ENCODE data around the gene GAB2.

GAB2 gene

DNA sequence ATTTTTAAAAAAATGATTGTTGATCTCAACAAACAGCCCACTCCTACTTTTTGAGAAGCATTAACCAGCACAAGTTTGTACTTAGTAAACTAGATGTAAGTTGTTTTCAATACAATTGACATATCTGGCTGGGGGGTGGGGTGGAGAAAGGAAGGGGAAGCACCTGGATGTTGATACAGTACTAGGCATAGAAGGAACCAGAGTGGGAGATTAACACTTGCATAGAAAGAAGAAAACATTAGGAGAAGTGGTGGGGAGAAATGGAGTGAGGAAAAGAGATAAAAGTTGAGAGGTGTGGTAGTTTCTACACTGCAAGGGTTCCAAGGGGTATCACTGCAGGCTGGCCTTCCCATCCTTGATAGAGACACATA, 10.6 kb upstream of the GAB2 start:
- no peak for DNase-seq (ENCODE audit: low read depth in 2 of 2)

DNA sequence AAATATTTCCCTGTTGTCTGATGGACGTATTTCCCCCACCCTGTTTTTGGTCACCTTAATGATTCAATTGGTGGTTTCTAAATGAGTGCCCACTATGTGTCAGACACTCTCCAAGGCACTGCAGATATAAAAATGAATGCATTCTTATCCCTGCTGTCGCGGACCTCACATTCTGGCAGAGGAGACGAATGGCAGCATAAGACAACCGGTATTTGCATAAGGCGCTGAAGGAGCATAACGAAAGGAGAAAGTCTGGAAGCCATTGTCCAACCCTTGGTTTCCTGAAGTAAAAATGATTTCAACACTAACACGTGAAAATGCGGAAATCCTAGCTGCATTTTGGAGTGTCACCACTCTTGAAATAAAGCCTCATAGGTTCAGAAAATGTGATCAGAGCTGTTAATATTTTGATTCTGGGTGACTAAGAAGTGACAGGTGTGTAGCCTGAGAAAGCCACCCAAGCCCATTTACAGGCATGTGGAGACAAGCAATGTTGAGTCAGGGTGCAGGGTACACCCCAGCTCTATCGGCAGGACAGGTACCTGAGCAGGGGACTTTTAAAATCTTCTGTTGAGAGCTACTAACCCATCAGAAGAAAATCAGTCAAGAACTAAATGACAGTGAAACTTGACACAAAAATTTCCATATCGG, 10.1 kb upstream of the GAB2 start:
- DNase-seq (ENCODE audit: low read depth in 2 of 2), result no peak

- no peak for DNase-seq (ENCODE audit: low read depth in 2 of 2)
Observed at GRCh38 chr11:78426845-78427244, 9.2 kb upstream of the GAB2 start.

DNA sequence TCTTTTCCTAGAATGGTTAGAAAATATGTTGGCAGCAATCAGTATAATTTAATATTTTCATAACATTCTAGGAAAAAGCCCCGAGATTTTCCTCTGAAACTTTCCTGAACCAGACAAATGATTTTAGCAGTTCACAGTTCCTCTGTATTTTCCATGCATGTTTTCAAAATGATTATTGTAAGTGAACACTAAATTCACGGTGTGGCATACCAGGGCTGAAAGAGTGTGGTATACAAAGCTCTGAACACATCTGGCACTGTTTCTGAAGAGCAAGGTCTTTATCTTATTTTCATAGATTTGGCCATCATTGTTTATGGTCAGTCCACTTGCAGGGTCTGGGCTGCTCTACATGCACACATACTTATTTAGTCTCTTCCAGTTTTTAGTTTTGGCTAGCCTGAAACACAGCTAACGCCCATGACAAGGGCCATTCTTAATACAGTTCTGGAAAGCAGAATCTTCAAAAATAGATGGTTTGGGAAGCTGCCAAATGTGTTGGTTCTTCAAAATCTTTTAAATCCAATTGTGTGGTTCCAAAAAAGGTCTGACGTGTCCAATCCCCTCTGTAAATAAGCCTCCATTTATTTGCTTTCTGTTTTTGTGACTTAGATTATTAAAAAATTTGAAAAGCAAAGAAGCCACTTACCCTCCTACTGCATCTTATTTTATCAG, 7.9 kb upstream of the GAB2 start:
- DNase-seq (ENCODE audit: low read depth in 2 of 2), result no peak

DNA sequence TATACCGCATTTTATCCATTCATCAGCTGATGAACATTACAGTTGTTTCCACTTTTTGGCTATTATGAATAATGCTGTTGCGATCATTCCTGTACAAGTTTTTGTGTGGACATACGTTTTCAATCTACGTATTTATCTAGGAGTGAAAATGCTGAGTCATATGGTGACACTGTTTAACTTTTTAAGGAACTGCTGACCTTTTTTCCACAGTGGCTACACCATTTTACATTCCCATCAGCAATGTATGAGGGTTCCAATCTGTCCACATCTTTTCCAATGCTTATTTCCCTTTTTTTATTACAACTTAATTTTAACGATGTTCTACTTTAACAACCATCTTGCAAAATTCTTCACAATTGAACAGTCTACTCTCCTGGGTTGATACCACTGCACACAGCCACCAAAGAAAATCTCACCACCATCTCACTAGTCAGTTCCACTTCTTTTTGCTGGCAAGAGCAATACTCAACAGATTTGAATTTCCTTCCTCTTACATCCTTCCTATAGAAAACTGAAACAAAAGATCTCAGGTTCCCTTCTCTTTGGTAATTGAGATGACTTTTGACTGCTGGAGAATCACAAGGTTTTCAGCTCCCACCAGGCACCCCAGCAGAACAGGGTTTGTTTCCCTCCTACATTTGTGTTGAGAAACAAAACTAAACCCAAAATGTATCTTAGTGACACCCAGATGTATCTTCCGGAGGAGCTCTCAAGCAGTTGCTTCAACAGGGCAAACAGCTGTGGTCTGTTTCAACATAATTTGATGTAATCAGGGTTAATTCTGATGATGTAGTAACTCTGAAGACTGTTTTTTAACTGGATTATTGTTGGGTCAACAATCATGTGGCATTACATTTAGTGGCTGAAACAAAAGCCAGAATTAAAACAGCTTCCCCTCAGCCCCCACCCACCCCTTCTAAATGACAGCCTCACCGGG, 7.0 kb upstream of the GAB2 start:
- no peak for DNase-seq (ENCODE audit: low read depth in 2 of 2)

DNA sequence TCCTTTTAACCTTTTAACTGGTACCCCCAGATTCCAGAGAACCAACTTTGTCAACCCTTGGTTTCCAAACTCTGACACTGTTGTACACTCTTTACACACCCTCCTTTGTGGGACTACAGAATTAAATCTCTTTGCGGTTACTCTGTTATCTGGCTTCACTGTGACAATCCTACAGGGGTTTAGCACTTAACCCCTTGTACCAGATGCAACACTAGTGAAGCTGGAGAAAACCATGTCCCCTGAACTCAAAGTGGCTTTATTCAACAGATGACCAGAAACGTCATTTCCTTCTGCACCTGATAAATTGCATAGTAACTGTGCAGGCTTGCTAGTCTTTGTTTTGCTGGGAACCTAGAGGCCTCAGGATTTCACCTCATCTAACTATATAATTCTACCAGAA, 5.6 kb upstream of the GAB2 start:
- DNase-seq (ENCODE audit: low read depth in 2 of 2), result no peak

DNA sequence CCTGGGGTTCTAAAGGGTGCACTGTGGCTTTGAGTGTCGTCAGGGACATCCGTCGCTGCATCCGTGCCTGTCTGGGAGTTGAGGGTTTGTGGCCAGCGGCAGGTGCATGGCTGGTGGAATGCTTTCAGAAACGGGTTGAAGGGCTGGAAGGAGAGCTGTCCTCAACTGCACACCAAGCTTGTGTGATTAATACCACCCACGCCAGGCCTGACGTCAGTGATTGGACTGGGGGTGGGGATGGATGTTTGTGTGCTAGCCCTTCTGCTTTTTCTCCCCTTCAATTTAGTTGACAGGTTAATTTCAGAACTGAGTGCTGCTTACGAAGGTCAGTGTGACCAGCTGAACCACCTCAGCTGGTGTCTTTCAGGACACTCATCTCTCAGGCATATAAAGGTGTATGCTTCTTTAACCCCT, 3.2 kb upstream of the GAB2 start:
- peak in 1 of 2 donors; percentile 24 for DNase-seq (ENCODE audit: low read depth in 2 of 2)

DNA sequence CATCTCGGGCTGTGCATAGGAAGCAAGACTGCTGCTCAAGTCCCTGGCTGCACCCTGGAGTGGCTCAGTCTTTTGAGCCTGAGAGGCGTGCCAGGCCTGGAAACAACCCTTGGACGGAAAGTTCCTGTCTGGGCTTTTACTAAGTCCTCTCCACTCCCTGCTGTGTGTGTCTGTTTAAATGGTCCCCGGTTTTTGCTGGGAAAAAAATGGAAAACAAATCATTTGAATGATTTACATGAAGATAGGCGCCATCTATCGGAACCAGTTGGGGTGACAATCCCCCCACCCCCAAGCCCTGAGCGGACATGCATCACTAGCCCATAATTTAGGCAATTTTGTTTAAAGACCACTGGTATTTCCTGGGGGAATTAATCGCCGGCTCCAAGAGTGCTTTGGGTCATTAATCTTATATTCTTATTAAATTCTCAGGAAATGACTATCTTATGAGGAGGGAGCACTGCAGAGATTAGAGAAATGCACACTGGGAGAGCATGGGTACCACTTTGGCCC, 2.7 kb upstream of the GAB2 start:
- DNase-seq (ENCODE audit: low read depth in 2 of 2), result peak in 1 of 2 donors; percentile 15

DNA sequence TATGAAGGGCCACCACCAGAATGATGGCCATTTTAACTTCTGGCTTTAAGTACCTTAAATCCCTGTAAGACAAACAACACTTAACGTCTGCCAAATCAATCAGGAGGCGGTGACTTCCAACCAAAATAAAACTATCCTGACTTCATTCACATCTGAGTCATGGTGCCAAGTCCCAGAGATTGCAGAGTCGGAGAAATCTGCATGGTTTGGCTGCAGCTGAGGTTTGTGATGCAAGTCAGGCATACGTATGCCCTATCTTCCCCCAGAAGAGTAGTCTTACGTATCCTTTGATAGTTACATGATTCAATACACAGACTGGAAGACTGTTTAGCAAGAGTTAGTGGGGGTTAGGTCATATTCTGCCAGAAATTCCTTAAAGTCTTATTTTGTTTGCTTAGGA, 1.7 kb upstream of the GAB2 start:
- DNase-seq (ENCODE audit: low read depth in 2 of 2), result no peak

- DNase-seq (ENCODE audit: low read depth in 2 of 2), result no peak
Observed at GRCh38 chr11:78418584-78419211, 1.1 kb upstream of the GAB2 start.

GRCh38 chr11:78417888-78418583, 416 bp upstream of the GAB2 start:
- DNase-seq (ENCODE audit: low read depth in 2 of 2), result peak; percentile 42 to 59

DNA sequence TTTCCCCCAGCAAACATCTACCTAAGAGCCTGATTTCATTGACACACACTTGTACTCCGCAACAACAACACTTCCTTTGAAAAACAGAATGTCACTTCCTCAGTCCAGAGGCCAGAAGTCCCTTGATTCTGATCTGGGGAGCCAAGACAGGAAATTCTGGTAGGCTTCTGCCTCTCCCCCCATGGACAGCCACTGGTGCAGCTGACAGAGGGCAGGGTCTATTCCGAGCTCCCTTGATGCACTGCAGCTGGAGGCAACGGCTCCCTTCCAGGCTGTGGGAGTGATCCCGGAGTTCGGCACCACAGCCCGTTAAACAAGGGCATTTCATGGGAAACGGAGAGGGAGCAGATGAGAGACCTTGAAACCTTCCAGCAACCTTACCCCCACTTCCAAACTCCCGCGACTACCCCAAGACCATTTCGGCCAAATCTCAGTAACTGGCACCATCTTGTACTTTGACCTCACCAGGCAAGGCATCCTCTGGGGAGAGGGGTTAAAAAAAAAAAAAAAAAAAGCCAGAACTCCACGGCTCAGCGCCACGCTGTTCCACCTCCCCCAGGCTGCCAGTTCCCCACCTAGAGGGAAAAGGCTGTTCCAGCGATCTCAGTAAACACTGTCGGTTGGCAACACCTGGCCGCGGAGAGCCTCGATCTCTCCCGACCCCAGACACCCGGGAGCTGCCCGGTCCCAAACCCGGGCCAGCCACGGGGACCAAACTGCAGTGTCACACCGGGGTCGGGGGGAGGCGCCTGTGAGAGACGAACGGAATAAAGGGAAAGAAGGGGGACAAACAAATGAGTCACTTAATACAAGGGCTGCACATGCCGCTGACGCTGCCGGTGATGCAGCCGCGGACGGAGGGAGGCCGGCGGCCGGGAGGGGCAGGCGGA, 1.1 kb downstream of the GAB2 start:
- peak; percentile 50 to 62 for DNase-seq (ENCODE audit: low read depth in 2 of 2)

DNA sequence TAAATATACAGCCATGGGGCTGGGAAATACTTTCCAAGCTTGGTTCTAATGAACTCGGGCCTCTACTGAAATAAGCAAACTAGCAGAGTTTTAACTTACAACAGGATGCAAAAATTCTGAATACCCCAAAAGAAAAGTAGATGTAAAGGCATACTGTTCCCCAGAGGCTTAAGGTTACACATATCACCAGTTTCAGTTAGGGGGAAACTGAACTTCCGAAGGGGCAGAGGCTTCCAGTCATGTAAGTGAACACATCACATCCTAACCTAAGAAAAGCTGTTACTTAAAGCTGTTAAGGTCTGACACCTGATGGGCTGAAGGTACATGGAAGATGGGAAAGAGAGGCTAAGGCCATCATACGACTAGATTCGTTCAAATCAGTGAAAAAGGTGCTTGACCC, 2.3 kb downstream of the GAB2 start:
- no peak for DNase-seq (ENCODE audit: low read depth in 2 of 2)

DNA sequence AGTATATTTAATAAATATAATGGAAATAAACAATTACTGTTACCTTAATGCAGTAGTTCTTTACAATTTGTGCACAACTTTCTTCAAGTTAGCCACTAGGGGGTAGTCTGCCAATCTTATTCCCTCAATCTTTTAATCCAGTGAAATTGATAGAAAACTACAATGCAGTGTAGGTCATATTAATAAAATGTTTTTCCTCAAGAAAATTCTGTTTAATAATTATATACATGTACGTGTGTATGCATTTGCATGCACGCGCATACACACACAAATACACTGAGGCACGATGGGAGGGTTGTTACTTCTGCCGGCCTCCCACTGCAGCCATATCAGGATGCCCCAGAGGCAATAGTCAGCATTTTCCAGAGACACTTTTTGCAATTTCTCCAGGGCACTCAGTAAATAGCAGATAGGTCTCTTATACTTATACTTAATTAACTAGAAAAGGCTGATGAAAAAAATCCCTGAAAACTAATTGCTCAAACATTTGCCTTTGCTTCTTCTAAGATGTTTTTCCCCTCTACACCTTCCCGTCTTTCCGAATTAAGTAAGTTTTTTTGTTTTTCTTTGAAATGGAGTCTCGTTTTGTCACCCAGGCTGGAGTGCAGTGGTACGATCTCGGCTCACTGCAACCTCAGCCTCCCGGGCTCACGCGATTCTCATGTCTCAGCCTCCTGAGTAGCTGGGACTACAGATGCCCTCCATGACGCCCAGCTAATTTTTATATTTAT, 3.1 kb downstream of the GAB2 start:
- no peak for DNase-seq (ENCODE audit: low read depth in 2 of 2)

DNA sequence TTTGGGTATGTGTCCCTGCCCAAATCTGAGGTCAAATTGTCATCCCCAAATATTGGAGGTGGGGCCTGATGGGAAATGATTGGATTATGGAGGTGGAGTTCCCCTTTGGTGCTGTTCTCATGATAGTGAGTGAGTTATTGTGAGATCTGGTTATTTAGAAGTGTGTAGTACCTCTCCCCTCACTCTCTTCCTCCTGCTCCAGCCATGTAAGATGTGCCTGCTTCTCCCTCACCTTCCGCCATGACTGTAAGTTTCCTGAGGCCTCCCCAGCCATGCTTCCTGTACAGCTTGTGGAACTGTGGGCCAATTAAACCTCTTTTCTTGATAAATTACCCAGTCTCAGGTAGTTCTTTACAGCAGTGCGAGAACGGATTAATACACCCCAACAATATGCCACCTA, 9.0 kb downstream of the GAB2 start:
- no peak for DNase-seq (ENCODE audit: low read depth in 2 of 2)

GRCh38 chr11:78406568-78407196, 10.9 kb downstream of the GAB2 start:
- no peak for DNase-seq (ENCODE audit: low read depth in 2 of 2)

DNA sequence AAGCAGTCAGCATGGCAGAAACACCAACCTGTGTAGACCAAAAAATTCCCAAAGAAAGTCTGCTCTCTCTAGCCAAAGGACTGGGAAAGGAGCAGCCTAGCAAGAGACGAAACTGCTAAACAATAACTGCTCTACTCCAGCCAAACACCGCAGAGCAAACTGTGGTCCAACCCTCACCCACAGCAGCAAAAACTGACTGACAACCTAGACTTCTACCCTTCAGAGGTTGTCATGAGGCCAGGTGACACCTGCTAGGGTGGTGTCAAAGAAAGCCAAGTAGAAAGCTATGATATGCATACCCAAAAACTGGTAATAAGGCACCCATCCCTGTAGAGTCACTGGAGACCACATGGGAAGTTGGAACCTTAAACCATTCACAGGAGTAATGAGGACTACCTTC, 11.8 kb downstream of the GAB2 start:
- no peak for DNase-seq (ENCODE audit: low read depth in 2 of 2)

DNA sequence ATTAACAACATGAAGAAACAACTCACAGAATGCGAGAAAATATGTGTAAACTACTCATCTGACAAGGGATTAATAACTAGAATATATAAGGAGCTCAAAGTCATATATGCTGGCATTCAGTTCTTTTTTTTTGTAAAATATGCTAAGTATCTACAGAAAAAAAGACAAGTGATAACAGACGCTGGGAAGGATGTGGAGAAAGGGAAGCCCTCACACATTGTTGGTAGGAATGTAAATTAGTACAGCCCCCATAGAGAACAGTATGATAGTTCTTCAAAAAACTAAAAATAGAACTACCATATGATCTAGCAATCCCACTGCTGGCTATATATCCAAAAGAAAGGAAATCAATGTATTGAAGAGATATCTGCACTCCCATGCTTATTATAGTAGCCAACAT, 13.8 kb downstream of the GAB2 start:
- DNase-seq (ENCODE audit: low read depth in 2 of 2), result no peak

DNA sequence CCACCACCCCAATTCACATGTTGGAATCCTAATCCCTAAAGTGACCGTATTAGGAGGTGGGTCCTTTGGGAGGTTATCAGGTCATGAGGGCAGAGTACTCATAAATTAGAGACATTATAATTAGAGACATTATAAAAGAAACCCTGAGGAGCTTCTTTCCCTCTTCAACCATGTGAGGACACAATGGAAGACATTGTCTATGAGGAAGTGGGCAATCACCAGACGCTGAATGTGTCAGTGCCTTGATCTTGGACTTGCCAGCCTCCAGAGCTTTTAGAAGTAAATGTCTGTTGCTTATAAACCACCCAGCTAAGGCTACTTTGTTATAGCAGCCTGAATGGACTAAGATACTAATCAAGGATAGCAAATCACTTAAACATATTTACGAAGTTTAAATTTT, 14.8 kb downstream of the GAB2 start:
- no peak for DNase-seq (ENCODE audit: low read depth in 2 of 2)

Measured in activated CD8-positive, alpha-beta memory T cell treated with anti-CD3 and anti-CD28 coated beads for 4 hours (primary cell).